Liver (tissue), 9 donors: ENCODE data around the gene P2RY4. TPM values are rescaled to one million over a fixed set of nuclear protein-coding genes. Genes with fewer than 3 reads are reported as not detected.

ENCODE experiments used
- DNase-seq: peaks from one replicate; pipeline ENCODE4 v3.0.0-alpha.2; 2017; ENCODE audit warnings: low spot score
- H3K27ac ChIP-seq, 2 donors: one replicate each; pipeline ENCODE4 v1.7.0; 2013; ENCODE audit warnings: inconsistent platforms in 2 of 2, low read length in 2 of 2, control low read depth in 1 of 2, low read depth in 1 of 2, mild to moderate bottlenecking in 1 of 2
- H3K27me3 ChIP-seq, 4 donors: one replicate each; pipeline versions ENCODE4 v1.6.1 to v1.7.0; 2013; ENCODE audit warnings: low read length in 3 of 4, inconsistent platforms in 1 of 4, mild to moderate bottlenecking in 1 of 4, moderate library complexity in 1 of 4; ENCODE audit not compliant: control insufficient read depth in 4 of 4, insufficient read depth in 4 of 4
- H3K36me3 ChIP-seq, 4 donors: one replicate each; pipeline versions ENCODE4 v1.6.1 to v1.7.0; 2013; ENCODE audit warnings: low read length in 3 of 4, mild to moderate bottlenecking in 3 of 4, low read depth in 1 of 4, moderate library complexity in 1 of 4; ENCODE audit not compliant: control insufficient read depth in 4 of 4, insufficient read depth in 3 of 4
- H3K4me1 ChIP-seq, 4 donors: one replicate each; pipeline versions ENCODE4 v1.6.1 to v1.7.0; 2013; ENCODE audit warnings: low read length in 3 of 4, mild to moderate bottlenecking in 3 of 4, moderate library complexity in 1 of 4; ENCODE audit not compliant: control insufficient read depth in 4 of 4, insufficient read depth in 4 of 4
- H3K4me3 ChIP-seq, 3 donors: one replicate each; pipeline versions ENCODE4 v1.6.1 to v1.7.0; 2013; ENCODE audit warnings: low read length in 3 of 3, control low read depth in 1 of 3, low read depth in 1 of 3, mild to moderate bottlenecking in 1 of 3
- H3K9ac ChIP-seq, 2 donors: one replicate each; pipeline ENCODE4 v1.7.0; 2013; ENCODE audit warnings: low read length in 2 of 2, mild to moderate bottlenecking in 2 of 2, moderate library complexity in 2 of 2, control low read depth in 1 of 2, low read depth in 1 of 2
- H3K9me3 ChIP-seq, 4 donors: one replicate each; pipeline versions ENCODE4 v1.6.1 to v1.7.0; 2013; ENCODE audit warnings: low read length in 3 of 4; ENCODE audit not compliant: control insufficient read depth in 4 of 4
- ATF3 ChIP-seq: IDR thresholded peaks from 2 replicates; pipeline ENCODE4 v1.6.1; 2016; ENCODE audit warnings: antibody characterized with exemption
- EGR1 ChIP-seq, 2 donors: IDR thresholded peaks; 2 replicates each; pipeline ENCODE4 v1.6.1; 2016 to 2018; ENCODE audit warnings: antibody characterized with exemption in 2 of 2, low read depth in 2 of 2
- FOXA1 ChIP-seq: IDR thresholded peaks from 2 replicates; pipeline ENCODE4 v1.6.1; 2016; ENCODE audit warnings: antibody characterized with exemption
- FOXA2 ChIP-seq: IDR thresholded peaks from 2 replicates; pipeline ENCODE4 v1.6.1; 2016; ENCODE audit warnings: antibody characterized with exemption
- GABPA ChIP-seq, 2 donors: IDR thresholded peaks in 1 of 2; conservative IDR thresholded peaks in 1 of 2; 2 replicates each; pipeline ENCODE4 v1.6.1; 2016; ENCODE audit warnings: antibody characterized with exemption in 2 of 2, mild to moderate bottlenecking in 1 of 2, moderate library complexity in 1 of 2
- HNF4A ChIP-seq, 2 donors: conservative IDR thresholded peaks; 2 replicates each; pipeline ENCODE4 v1.6.1; 2016; ENCODE audit warnings: antibody characterized with exemption in 2 of 2, mild to moderate bottlenecking in 2 of 2
- HNF4G ChIP-seq: IDR thresholded peaks from 2 replicates; pipeline ENCODE4 v1.6.1; 2016; ENCODE audit warnings: antibody characterized with exemption
- JUND ChIP-seq, 2 donors: IDR thresholded peaks; 2 replicates each; pipeline ENCODE4 v1.6.1; 2016; ENCODE audit warnings: antibody characterized with exemption in 2 of 2
- MAX ChIP-seq: IDR thresholded peaks from 2 replicates; pipeline ENCODE4 v1.6.1; 2016; ENCODE audit warnings: antibody characterized with exemption
- NR2F2 ChIP-seq: IDR thresholded peaks from 2 replicates; pipeline ENCODE4 v1.6.1; 2016; ENCODE audit warnings: antibody characterized with exemption
- RAD21 ChIP-seq, 2 donors: IDR thresholded peaks; 2 replicates each; pipeline ENCODE4 v1.6.1; 2016; ENCODE audit warnings: antibody characterized with exemption in 2 of 2, mild to moderate bottlenecking in 2 of 2
- RXRA ChIP-seq, 2 donors: IDR thresholded peaks; 2 replicates each; pipeline ENCODE4 v1.6.1; 2017 to 2018; ENCODE audit warnings: antibody characterized with exemption in 2 of 2, mild to moderate bottlenecking in 1 of 2
- SP1 ChIP-seq: IDR thresholded peaks from 2 replicates; pipeline ENCODE4 v1.6.1; 2018; ENCODE audit warnings: antibody characterized with exemption, mild to moderate bottlenecking
- TAF1 ChIP-seq: conservative IDR thresholded peaks from 2 replicates; pipeline ENCODE4 v1.6.1; 2016; ENCODE audit warnings: antibody characterized with exemption, mild to moderate bottlenecking
- YY1 ChIP-seq: IDR thresholded peaks from 2 replicates; pipeline ENCODE4 v1.6.1; 2016; ENCODE audit warnings: antibody characterized with exemption, mild to moderate bottlenecking
- WGBS: extraction: QIAGEN DNeasy Blood & Tissue Kit; methylation state at CpG from one replicate; pipeline ENCODE4 v1.1.7; 2013; 5-methylcytosine and 5-hydroxymethylcytosine counted together
- polyA plus RNA-seq, 2 donors: library from polyadenylated mRNA; stranded (reverse) in 1 of 2; unstranded in 1 of 2; fragments of 200-250 nt in 1 of 2; fragments of >200 nt in 1 of 2; fragmentation: Nextera tagmentation in 1 of 2; extraction: Ambion mirVana in 1 of 2; gene quantifications; one replicate each; pipeline versions ENCODE4 v1.2.1 to v1.2.3, GENCODE V29; 2013 to 2015
- total RNA-seq, 2 donors: library from RNA; depleted of rRNA; stranded (reverse); fragments of >200 nt; gene quantifications; one replicate each; pipeline ENCODE4 v1.2.3, GENCODE V29; 2014
- TF ChIP-seq, protein P1 (sequence below): IDR thresholded peaks from 2 replicates; pipeline ENCODE4 v1.6.1; 2016; ENCODE audit warnings: antibody characterized with exemption, mild to moderate bottlenecking
- TF ChIP-seq, protein P2 (sequence below): IDR thresholded peaks from 2 replicates; pipeline ENCODE4 v1.6.1; 2016; ENCODE audit warnings: antibody characterized with exemption
- TF ChIP-seq, protein P3 (sequence below): fragments of 150-350 bp; IDR thresholded peaks from 2 replicates; pipeline ENCODE4 v1.5.1; 2017; ENCODE audit warnings: improper control_type of control experiment, low read depth, low read length; ENCODE audit not compliant: missing input control
- donor health status: healthy.
- donor health status: healthy.
- donor health status: healthy.
- donor health status: healthy.
- donor health status: healthy.

Gene P2RY4
- total and polyA plus RNA-seq, 4 donors, result 0.08 to 0.28 TPM; not detected in 2

GRCh38 chrX:70268034-70268433 is 8.0 kb upstream of the P2RY4 start, which contains the start of gene ARR3:
ARR3 (plus strand) TSS chrX:70268334; CDS start chrX:70269386, 1,052 bp downstream.
- TF ChIP-seq, protein P1, sequence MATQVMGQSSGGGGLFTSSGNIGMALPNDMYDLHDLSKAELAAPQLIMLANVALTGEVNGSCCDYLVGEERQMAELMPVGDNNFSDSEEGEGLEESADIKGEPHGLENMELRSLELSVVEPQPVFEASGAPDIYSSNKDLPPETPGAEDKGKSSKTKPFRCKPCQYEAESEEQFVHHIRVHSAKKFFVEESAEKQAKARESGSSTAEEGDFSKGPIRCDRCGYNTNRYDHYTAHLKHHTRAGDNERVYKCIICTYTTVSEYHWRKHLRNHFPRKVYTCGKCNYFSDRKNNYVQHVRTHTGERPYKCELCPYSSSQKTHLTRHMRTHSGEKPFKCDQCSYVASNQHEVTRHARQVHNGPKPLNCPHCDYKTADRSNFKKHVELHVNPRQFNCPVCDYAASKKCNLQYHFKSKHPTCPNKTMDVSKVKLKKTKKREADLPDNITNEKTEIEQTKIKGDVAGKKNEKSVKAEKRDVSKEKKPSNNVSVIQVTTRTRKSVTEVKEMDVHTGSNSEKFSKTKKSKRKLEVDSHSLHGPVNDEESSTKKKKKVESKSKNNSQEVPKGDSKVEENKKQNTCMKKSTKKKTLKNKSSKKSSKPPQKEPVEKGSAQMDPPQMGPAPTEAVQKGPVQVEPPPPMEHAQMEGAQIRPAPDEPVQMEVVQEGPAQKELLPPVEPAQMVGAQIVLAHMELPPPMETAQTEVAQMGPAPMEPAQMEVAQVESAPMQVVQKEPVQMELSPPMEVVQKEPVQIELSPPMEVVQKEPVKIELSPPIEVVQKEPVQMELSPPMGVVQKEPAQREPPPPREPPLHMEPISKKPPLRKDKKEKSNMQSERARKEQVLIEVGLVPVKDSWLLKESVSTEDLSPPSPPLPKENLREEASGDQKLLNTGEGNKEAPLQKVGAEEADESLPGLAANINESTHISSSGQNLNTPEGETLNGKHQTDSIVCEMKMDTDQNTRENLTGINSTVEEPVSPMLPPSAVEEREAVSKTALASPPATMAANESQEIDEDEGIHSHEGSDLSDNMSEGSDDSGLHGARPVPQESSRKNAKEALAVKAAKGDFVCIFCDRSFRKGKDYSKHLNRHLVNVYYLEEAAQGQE, result no peak
- TF ChIP-seq EGR1 (IDR thresholded peaks at IDR 0.05; ENCODE audit: low read depth in 2 of 2), result no peak
- no peak within 1 kb of the TSS for H3K4me3 ChIP-seq
- no peak within 1 kb of the TSS for H3K27ac ChIP-seq
- H3K9ac ChIP-seq, result no peak within 1 kb of the TSS
- H3K4me1 ChIP-seq, result no peaks in the 10 kb centered on the region
- no peaks in the 10 kb centered on the region for H3K27me3 ChIP-seq
- DNase-seq, result no peak
- no peaks in the 10 kb centered on the region for H3K9me3 ChIP-seq
- no peaks in the 10 kb centered on the region for H3K36me3 ChIP-seq

GRCh38 chrX:70264784-70265183 is 4.8 kb upstream of the P2RY4 start:
- WGBS, result 64% methylated on average over 3 of the region's 3 CpGs

More at GRCh38 chrX:70264784-70265183, 4.8 kb upstream of the P2RY4 start:
- H3K27ac ChIP-seq, result no peak overlapping the region
- H3K36me3 ChIP-seq, result no peaks in the 10 kb centered on the region
- H3K9ac ChIP-seq, result no peak overlapping the region
- TF ChIP-seq, protein P1, result no peak
- TF ChIP-seq GABPA (IDR thresholded peaks at IDR 0.05 in 1 of 2, conservative IDR thresholded peaks at IDR 0.05 in 1 of 2), result no peak
- no peak for TF ChIP-seq HNF4A (conservative IDR thresholded peaks at IDR 0.05)
- TF ChIP-seq, protein P2, sequence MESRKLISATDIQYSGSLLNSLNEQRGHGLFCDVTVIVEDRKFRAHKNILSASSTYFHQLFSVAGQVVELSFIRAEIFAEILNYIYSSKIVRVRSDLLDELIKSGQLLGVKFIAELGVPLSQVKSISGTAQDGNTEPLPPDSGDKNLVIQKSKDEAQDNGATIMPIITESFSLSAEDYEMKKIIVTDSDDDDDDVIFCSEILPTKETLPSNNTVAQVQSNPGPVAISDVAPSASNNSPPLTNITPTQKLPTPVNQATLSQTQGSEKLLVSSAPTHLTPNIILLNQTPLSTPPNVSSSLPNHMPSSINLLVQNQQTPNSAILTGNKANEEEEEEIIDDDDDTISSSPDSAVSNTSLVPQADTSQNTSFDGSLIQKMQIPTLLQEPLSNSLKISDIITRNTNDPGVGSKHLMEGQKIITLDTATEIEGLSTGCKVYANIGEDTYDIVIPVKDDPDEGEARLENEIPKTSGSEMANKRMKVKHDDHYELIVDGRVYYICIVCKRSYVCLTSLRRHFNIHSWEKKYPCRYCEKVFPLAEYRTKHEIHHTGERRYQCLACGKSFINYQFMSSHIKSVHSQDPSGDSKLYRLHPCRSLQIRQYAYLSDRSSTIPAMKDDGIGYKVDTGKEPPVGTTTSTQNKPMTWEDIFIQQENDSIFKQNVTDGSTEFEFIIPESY, result no peak
- no peak for TF ChIP-seq RAD21 (IDR thresholded peaks at IDR 0.05)
- TF ChIP-seq, protein P3, sequence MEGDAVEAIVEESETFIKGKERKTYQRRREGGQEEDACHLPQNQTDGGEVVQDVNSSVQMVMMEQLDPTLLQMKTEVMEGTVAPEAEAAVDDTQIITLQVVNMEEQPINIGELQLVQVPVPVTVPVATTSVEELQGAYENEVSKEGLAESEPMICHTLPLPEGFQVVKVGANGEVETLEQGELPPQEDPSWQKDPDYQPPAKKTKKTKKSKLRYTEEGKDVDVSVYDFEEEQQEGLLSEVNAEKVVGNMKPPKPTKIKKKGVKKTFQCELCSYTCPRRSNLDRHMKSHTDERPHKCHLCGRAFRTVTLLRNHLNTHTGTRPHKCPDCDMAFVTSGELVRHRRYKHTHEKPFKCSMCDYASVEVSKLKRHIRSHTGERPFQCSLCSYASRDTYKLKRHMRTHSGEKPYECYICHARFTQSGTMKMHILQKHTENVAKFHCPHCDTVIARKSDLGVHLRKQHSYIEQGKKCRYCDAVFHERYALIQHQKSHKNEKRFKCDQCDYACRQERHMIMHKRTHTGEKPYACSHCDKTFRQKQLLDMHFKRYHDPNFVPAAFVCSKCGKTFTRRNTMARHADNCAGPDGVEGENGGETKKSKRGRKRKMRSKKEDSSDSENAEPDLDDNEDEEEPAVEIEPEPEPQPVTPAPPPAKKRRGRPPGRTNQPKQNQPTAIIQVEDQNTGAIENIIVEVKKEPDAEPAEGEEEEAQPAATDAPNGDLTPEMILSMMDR, result no peak
- no peak for TF ChIP-seq ATF3
- no peak for TF ChIP-seq NR2F2
- no peak for TF ChIP-seq SP1
- TF ChIP-seq RXRA (IDR thresholded peaks at IDR 0.05), result no peak
- TF ChIP-seq FOXA1, result no peak
- no peak for TF ChIP-seq MAX
- no peak for TF ChIP-seq JUND (IDR thresholded peaks at IDR 0.05)
- TF ChIP-seq EGR1 (IDR thresholded peaks at IDR 0.05; ENCODE audit: low read depth in 2 of 2), result no peak
- no peak for TF ChIP-seq TAF1
- no peak for TF ChIP-seq HNF4G
- TF ChIP-seq YY1, result no peak
- TF ChIP-seq FOXA2, result no peak
- no peaks in the 10 kb centered on the region for H3K9me3 ChIP-seq
- H3K4me3 ChIP-seq, result no peak overlapping the region
- no peaks in the 10 kb centered on the region for H3K27me3 ChIP-seq
- DNase-seq, result no peak
- no peaks in the 10 kb centered on the region for H3K4me1 ChIP-seq
